HEK293T (cell line): ENCODE measurements around the gene POLE3.

Experiments used
- CTCF ChIA-PET: fragments of 350-600 bp; formaldehyde crosslinking; extraction: SDS; loops from one replicate; lab custom pipeline; 2021; ENCODE audit warnings: antibody characterized with exemption, inconsistent platforms; lab: Yijun Ruan, JAX
- POLR2A ChIA-PET: fragments of 350-600 bp; formaldehyde crosslinking; extraction: SDS; loops from one replicate; lab custom pipeline; 2020; ENCODE audit warnings: antibody characterized with exemption, inconsistent platforms; lab: Yijun Ruan, JAX
- DNase-seq: peaks from one replicate; pipeline ENCODE4 v3.0.0; 2012; ENCODE audit warnings: mixed read lengths; ENCODE audit errors: extremely low spot score
- ARNT ChIP-seq: fragments of 450-650 bp; IDR thresholded peaks from 2 replicates; pipeline ENCODE4 v1.6.1; 2017; ENCODE audit warnings: mild to moderate bottlenecking
- BHLHE40 ChIP-seq: fragments of 450-650 bp; IDR thresholded peaks from 2 replicates; pipeline ENCODE4 v1.6.1; 2016; ENCODE audit warnings: mild to moderate bottlenecking, moderate library complexity, borderline replicate concordance
- CTBP1 ChIP-seq: fragments of 450-650 bp; IDR thresholded peaks from 2 replicates; pipeline ENCODE4 v1.6.1; 2016; ENCODE audit warnings: borderline replicate concordance
- ELF4 ChIP-seq: fragments of 450-650 bp; IDR thresholded peaks from 2 replicates; pipeline ENCODE4 v1.6.1; 2017; ENCODE audit warnings: antibody characterized with exemption
- FOXA1 ChIP-seq: fragments of 450-650 bp; IDR thresholded peaks from 2 replicates; pipeline ENCODE4 v1.6.1; 2016; ENCODE audit warnings: mild to moderate bottlenecking
- FOXK2 ChIP-seq: fragments of 450-650 bp; IDR thresholded peaks from 2 replicates; pipeline ENCODE4 v1.6.1; 2016; ENCODE audit warnings: mild to moderate bottlenecking
- FOXM1 ChIP-seq: fragments of 450-650 bp; IDR thresholded peaks from 2 replicates; pipeline ENCODE4 v1.6.1; 2017; ENCODE audit warnings: mild to moderate bottlenecking, borderline replicate concordance
- HDGF ChIP-seq: fragments of 450-650 bp; IDR thresholded peaks from 2 replicates; pipeline ENCODE4 v1.6.1; 2017; ENCODE audit warnings: antibody characterized with exemption, borderline replicate concordance
- L3MBTL2 ChIP-seq: fragments of 450-650 bp; conservative IDR thresholded peaks from 2 replicates; pipeline ENCODE4 v1.6.1; 2016; ENCODE audit warnings: mild to moderate bottlenecking
- LEF1 ChIP-seq: fragments of 450-650 bp; IDR thresholded peaks from 2 replicates; pipeline ENCODE4 v1.6.1; 2017; ENCODE audit warnings: mild to moderate bottlenecking, borderline replicate concordance
- NFRKB ChIP-seq: fragments of 450-650 bp; IDR thresholded peaks from 2 replicates; pipeline ENCODE4 v1.6.1; 2016; ENCODE audit warnings: mild to moderate bottlenecking, moderate library complexity
- PKNOX1 ChIP-seq: fragments of 450-650 bp; IDR thresholded peaks from 2 replicates; pipeline ENCODE4 v1.6.1; 2016
- SP1 ChIP-seq: fragments of 450-650 bp; IDR thresholded peaks from 2 replicates; pipeline ENCODE4 v1.6.1; 2017
- SUZ12 ChIP-seq: fragments of 450-650 bp; IDR thresholded peaks from 2 replicates; pipeline ENCODE4 v1.6.1; 2016; ENCODE audit warnings: mild to moderate bottlenecking
- TARDBP ChIP-seq: fragments of 450-650 bp; IDR thresholded peaks from 2 replicates; pipeline ENCODE4 v1.6.1; 2016
- ZNF384 ChIP-seq: fragments of 450-650 bp; IDR thresholded peaks from 2 replicates; pipeline ENCODE4 v1.6.1; 2016

POLE3 gene

GRCh38 chr9:113427629-113428028 is 17.2 kb upstream of the POLE3 start:
- no peak for TF ChIP-seq NFRKB
- no peak for TF ChIP-seq FOXA1
- no peak for TF ChIP-seq CTBP1
- TF ChIP-seq LEF1: no peak
- no peak for TF ChIP-seq BHLHE40
- ChIA-PET CTCF (no interaction called here), POLR2A (interaction anchor here (0.9 kb wide), 1 partner anchor 17 kb away, joined by 4 read pairs; the partner anchor contains the start of genes C9orf43 and POLE3)
- no peak for DNase-seq

- ChIA-PET POLR2A (interaction anchor here (0.9 kb wide), 1 partner anchor 17 kb away, joined by 4 read pairs; the partner anchor contains the start of genes C9orf43 and POLE3), CTCF (no interaction called here)
- DNase-seq: no peak
- TF ChIP-seq ARNT (no peak), SP1 (no peak), BHLHE40 (no peak), SUZ12 (no peak), FOXA1 (no peak), FOXM1 (no peak), LEF1 (no peak), FOXK2 (no peak), NFRKB (no peak), ZNF384 (no peak), TARDBP (no peak), HDGF (no peak), CTBP1 (no peak), L3MBTL2 (no peak), ELF4 (no peak), PKNOX1 (no peak)
Observed at GRCh38 chr9:113426701-113427100, 16.2 kb upstream of the POLE3 start.

GRCh38 chr9:113425072-113425471 is 14.6 kb upstream of the POLE3 start:
- no peak for TF ChIP-seq CTBP1
- no peak for TF ChIP-seq SUZ12
- no peak for TF ChIP-seq SP1
- no peak for TF ChIP-seq NFRKB
- TF ChIP-seq ZNF384: no peak
- TF ChIP-seq BHLHE40: no peak
- no peak for TF ChIP-seq ARNT
- no peak for TF ChIP-seq L3MBTL2
- TF ChIP-seq PKNOX1: no peak
- no peak for TF ChIP-seq FOXA1
- ChIA-PET POLR2A (interaction anchor here (1.0 kb wide), 1 partner anchor 15 kb away, joined by 3 read pairs; the partner anchor contains the start of genes C9orf43 and POLE3), CTCF (no interaction called here)
- DNase-seq: no peak

- DNase-seq: no peak
- ChIA-PET CTCF (no interaction called here), POLR2A (interaction anchor here (2.2 kb wide), 1 partner anchor 12 kb away, joined by 9 read pairs; the partner anchor contains the start of genes C9orf43 and POLE3)
- TF ChIP-seq FOXK2: no peak
- no peak for TF ChIP-seq BHLHE40
- no peak for TF ChIP-seq ELF4
- no peak for TF ChIP-seq NFRKB
- TF ChIP-seq SP1: no peak
- TF ChIP-seq FOXM1: no peak
- no peak for TF ChIP-seq FOXA1
- TF ChIP-seq ZNF384: no peak
- no peak for TF ChIP-seq PKNOX1
- no peak for TF ChIP-seq L3MBTL2
- TF ChIP-seq ARNT: no peak
- no peak for TF ChIP-seq TARDBP
- TF ChIP-seq SUZ12: no peak
- TF ChIP-seq CTBP1: no peak
- no peak for TF ChIP-seq LEF1
Observed at GRCh38 chr9:113421726-113422125, 11.3 kb upstream of the POLE3 start.

GRCh38 chr9:113417370-113417769 is 6.9 kb upstream of the POLE3 start:
- TF ChIP-seq LEF1 (no peak), CTBP1 (no peak), ZNF384 (no peak), L3MBTL2 (no peak), ARNT (no peak), HDGF (no peak), NFRKB (no peak)
- DNase-seq: no peak
- ChIA-PET POLR2A (no interaction called here), CTCF (no interaction called here)

GRCh38 chr9:113416149-113416721 is 5.8 kb upstream of the POLE3 start:
- ChIA-PET POLR2A (no interaction called here), CTCF (interaction anchor here (0.7 kb wide), 2 partner anchors 101 to 684 kb away, joined by 3 to 5 read pairs; no protein-coding TSS in a partner anchor)
- DNase-seq: no peak
- no peak for TF ChIP-seq PKNOX1
- TF ChIP-seq NFRKB: no peak
- no peak for TF ChIP-seq BHLHE40
- no peak for TF ChIP-seq FOXA1
- no peak for TF ChIP-seq SP1
- TF ChIP-seq FOXK2: no peak
- TF ChIP-seq FOXM1: no peak
- no peak for TF ChIP-seq SUZ12
- no peak for TF ChIP-seq LEF1
